Cardiac muscle cell (in vitro differentiated cells and primary cell): ENCODE measurements around the gene LSG1. TPM values are rescaled to one million over a fixed set of nuclear protein-coding genes. Genes with fewer than 3 reads are reported as not detected.

Source experiments
- DNase-seq, 2 donors: peaks; one replicate each; pipeline versions ENCODE4 v3.0.0 to v3.0.0-alpha.2; 2010 to 2017; ENCODE audit warnings: low read depth in 1 of 2, low spot score in 1 of 2
- H3K27ac ChIP-seq: fragments of 200-600 bp; sonication (generic); 2 replicates; pipeline ENCODE4 v1.5.1; 2016
- H3K27me3 ChIP-seq: fragments of 200-600 bp; sonication (generic); 2 replicates; pipeline ENCODE4 v1.6.0; 2016; ENCODE audit warnings: control low read depth
- H3K36me3 ChIP-seq: fragments of 200-600 bp; sonication (generic); 2 replicates; pipeline ENCODE4 v1.5.1; 2016; ENCODE audit warnings: control low read depth
- H3K4me1 ChIP-seq: fragments of 200-600 bp; sonication (generic); 2 replicates; pipeline ENCODE4 v1.8.1; 2017; ENCODE audit warnings: low read depth, mild to moderate bottlenecking, mixed run types
- H3K4me3 ChIP-seq: fragments of 200-600 bp; sonication (generic); 2 replicates; pipeline ENCODE4 v1.5.1; 2016; ENCODE audit warnings: mild to moderate bottlenecking
- H3K9me3 ChIP-seq: fragments of 200-600 bp; sonication (generic); 2 replicates; pipeline ENCODE4 v1.5.1; 2017; ENCODE audit warnings: low read depth, mild to moderate bottlenecking, control low read depth
- polyA plus RNA-seq: library from polyadenylated mRNA; unstranded; fragments of >200 nt; fragmentation: Nextera tagmentation; extraction: Ambion mirVana; gene quantifications from 2 replicates; pipeline ENCODE4 v1.2.1, GENCODE V29; 2016
- total RNA-seq: library from RNA; depleted of rRNA; stranded (reverse); fragments of >200 nt; gene quantifications from 2 replicates; pipeline ENCODE4 v1.2.3, GENCODE V29; 2016
- TF ChIP-seq, protein P1 (sequence below): IDR thresholded peaks from 2 replicates; pipeline ENCODE4 v1.5.1; 2012; ENCODE audit warnings: low read depth, mild to moderate bottlenecking, low read length

LSG1 gene
- total and polyA plus RNA-seq, 2 experiments from 2014 or later, result 15.7 to 20.3 TPM

- TF ChIP-seq, protein P1, sequence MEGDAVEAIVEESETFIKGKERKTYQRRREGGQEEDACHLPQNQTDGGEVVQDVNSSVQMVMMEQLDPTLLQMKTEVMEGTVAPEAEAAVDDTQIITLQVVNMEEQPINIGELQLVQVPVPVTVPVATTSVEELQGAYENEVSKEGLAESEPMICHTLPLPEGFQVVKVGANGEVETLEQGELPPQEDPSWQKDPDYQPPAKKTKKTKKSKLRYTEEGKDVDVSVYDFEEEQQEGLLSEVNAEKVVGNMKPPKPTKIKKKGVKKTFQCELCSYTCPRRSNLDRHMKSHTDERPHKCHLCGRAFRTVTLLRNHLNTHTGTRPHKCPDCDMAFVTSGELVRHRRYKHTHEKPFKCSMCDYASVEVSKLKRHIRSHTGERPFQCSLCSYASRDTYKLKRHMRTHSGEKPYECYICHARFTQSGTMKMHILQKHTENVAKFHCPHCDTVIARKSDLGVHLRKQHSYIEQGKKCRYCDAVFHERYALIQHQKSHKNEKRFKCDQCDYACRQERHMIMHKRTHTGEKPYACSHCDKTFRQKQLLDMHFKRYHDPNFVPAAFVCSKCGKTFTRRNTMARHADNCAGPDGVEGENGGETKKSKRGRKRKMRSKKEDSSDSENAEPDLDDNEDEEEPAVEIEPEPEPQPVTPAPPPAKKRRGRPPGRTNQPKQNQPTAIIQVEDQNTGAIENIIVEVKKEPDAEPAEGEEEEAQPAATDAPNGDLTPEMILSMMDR, result no peak
- Histone ChIP-seq H3K4me1 (peaks cover 21% of the 10 kb centered on the region), H3K27ac (no peak overlapping the region), H3K27me3 (no peaks in the 10 kb centered on the region), H3K9me3 (no peaks in the 10 kb centered on the region), H3K36me3 (no peaks in the 10 kb centered on the region), H3K4me3 (no peak overlapping the region)
- no peak for DNase-seq
Measured at GRCh38 chr3:194604126-194604525, 67.9 kb downstream of the LSG1 start.

DNA sequence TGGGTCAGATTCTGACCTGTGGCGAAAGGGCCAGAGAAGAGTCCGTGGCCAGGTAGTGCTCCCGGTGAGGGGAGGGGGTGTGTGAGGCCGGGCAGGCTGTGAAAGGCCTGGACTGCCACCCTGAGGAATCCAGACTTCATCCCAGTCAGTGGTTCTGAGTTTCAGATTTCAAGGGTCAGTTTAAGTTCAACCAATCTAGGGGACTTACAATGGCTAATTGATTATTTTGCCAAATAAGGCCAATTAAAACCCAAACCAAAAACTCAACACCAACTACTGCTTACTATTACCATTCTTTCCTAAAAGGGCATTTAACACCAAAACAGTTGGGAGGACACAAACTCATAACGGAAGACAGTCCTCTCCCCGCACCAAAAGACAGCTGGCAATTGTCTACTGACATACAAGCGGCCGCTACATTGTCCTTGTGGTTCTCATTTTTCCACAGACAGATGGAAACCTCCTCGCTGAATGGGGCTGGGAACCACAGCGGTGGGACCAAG is 69.3 kb downstream of the LSG1 start:
- H3K4me3 ChIP-seq, result no peak overlapping the region
- H3K27ac ChIP-seq, result peak overlapping the region; percentile 91
- H3K27me3 ChIP-seq, result no peaks in the 10 kb centered on the region
- TF ChIP-seq, protein P1, result peak; percentile 8
- H3K36me3 ChIP-seq, result no peaks in the 10 kb centered on the region
- peak in 1 of 2 donors; percentile 69 for DNase-seq
- peaks cover 13% of the 10 kb centered on the region for H3K4me1 ChIP-seq
- no peaks in the 10 kb centered on the region for H3K9me3 ChIP-seq

DNA sequence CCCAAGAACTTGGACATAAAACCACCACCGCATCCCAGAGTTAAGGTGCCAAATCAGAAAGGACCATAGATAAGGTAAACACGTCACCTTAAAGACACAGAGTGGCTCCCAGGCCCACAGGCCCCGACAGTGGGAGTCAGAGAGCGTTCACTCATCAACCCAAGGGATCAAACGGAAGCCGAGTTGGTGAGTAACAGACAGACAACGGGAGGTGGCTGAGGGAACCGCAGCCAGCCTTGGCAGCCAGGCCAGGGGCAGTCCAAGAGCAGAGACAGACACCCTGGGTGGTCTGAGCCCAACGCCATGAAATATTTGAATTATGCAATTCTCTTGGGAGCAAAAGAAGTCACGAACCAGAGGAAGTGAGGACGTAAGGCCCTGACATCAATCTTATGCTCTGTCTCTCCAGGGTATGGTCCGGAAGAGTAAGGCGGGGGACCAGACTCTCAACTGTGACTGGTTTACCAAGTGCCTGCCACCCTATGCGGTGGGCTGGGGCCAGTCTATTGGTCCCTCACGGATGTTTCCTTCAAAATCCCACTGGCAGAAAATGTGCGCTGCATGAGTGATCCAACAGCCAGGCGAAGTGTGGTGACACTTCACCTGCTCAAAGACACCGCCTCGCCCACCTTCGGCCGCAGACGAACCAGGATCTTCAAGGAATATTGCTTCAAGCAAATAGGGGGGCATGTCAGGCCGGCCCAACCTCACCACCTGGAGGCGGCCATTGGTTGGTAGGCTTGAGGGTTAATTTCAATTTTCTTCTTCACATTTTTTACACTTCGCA is 73.0 kb downstream of the LSG1 start:
- no peaks in the 10 kb centered on the region for H3K36me3 ChIP-seq
- H3K4me3 ChIP-seq, result no peak overlapping the region
- peaks cover 9% of the 10 kb centered on the region for H3K4me1 ChIP-seq
- H3K27ac ChIP-seq, result no peak overlapping the region
- H3K9me3 ChIP-seq, result no peaks in the 10 kb centered on the region
- TF ChIP-seq, protein P1, result no peak
- DNase-seq, result peak in 1 of 2 donors; percentile 98
- no peaks in the 10 kb centered on the region for H3K27me3 ChIP-seq

- no peaks in the 10 kb centered on the region for H3K27me3 ChIP-seq
- DNase-seq, result no peak
- H3K4me3 ChIP-seq, result no peak overlapping the region
- H3K4me1 ChIP-seq, result peaks cover 3% of the 10 kb centered on the region
- no peaks in the 10 kb centered on the region for H3K9me3 ChIP-seq
- no peaks in the 10 kb centered on the region for H3K36me3 ChIP-seq
- TF ChIP-seq, protein P1, result no peak
- no peak overlapping the region for H3K27ac ChIP-seq
Measured at GRCh38 chr3:194596906-194597305, 75.1 kb downstream of the LSG1 start.

DNA sequence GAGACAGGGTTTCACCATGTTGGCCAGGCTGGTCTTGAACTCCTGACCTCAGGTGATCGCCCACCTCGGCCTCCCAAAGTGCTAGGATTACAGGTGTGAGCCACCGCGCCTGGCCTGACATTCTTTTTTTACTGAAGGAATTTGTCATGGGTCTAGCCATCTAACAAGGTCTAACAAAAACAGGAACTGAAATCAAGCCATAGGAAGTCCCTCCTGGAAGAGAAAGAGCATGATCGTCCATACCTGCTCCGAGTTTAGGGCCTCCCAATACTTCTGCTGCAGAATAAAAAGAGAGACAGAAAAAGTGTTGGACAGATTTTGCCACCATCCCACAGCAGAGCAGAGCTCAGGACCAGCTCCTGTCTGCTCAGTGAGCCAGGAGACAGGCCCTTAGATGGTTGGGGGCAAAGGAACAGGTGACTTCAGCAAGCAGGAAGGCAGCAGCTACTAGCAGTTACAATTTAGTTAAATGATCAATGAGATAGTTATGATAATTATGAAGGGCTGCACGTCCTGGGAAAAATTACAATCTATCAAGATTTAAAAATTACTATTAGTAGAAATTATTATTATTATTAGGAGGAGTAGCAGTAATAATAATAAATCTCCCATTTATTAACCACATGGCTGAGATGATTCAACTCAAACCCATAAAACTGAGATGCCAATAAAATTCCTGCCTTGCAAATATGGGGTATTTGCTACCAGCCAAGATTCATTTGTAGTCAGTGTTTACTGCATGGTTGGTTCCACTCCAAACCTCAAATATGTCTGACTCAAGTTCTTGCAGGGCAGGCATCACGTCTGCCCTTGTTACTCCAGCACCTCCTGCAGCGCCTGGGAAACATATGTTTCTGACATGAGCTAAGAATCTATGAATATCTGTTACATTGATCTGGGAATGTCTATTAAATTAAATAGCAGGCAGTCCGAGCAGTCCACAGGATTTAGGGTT is 78.9 kb downstream of the LSG1 start:
- TF ChIP-seq, protein P1, result peak; percentile 25
- Histone ChIP-seq H3K9me3 (no peaks in the 10 kb centered on the region), H3K36me3 (no peaks in the 10 kb centered on the region), H3K4me3 (no peak overlapping the region), H3K4me1 (peaks cover 3% of the 10 kb centered on the region), H3K27ac (no peak overlapping the region), H3K27me3 (no peaks in the 10 kb centered on the region)
- DNase-seq, result peak in 1 of 2 donors; percentile 99
